NCI-H460 (cell line): ENCODE data around the gene A3GALT2. TPM values are rescaled to one million over a fixed set of nuclear protein-coding genes. Genes with fewer than 3 reads are reported as not detected.

Source experiments
- DNase-seq: peaks from one replicate; pipeline ENCODE4 v3.0.0-alpha.2; 2016; ENCODE audit warnings: low read depth; ENCODE audit errors: extremely low read depth
- polyA plus RNA-seq: library from polyadenylated mRNA; depleted of rRNA; stranded (reverse); fragments of >200 nt; gene quantifications from 2 replicates; pipeline ENCODE4 v1.2.3, GENCODE V29; 2014; cell fraction: nucleus; rRNA removed
- total RNA-seq: library from RNA; depleted of rRNA; stranded (reverse); fragments of >200 nt; shearing (Covaris generic); gene quantifications from 2 replicates; pipeline ENCODE4 v1.2.3, GENCODE V29; 2014; rRNA removed

The A3GALT2 gene
- not detected in 2 replicates for total RNA-seq
- not detected in 2 replicates for polyA plus RNA-seq

- DNase-seq: no peak
These were observed at the start of gene A3GALT2 for GRCh38 chr1:33320619-33321165. Gene A3GALT2 (minus strand): TSS chr1:33321098. CDS start chr1:33321098, 0 bp downstream.

GRCh38 chr1:33370301-33370700 is 49.4 kb upstream of the A3GALT2 start:
- no peak for DNase-seq

- no peak for DNase-seq
These were observed 48.9 kb upstream of the A3GALT2 start for GRCh38 chr1:33369764-33370163.

- DNase-seq: no peak
These were observed 48.2 kb upstream of the A3GALT2 start for GRCh38 chr1:33369081-33369480.

GRCh38 chr1:33368431-33368830 is 47.5 kb upstream of the A3GALT2 start:
- DNase-seq: no peak

- peak; percentile 68 for DNase-seq
These were observed 46.8 kb upstream of the A3GALT2 start for GRCh38 chr1:33367485-33368405.

GRCh38 chr1:33366762-33367484 is 46.0 kb upstream of the A3GALT2 start:
- no peak for DNase-seq

- DNase-seq: no peak
These were observed 44.7 kb upstream of the A3GALT2 start for GRCh38 chr1:33365560-33365997.

GRCh38 chr1:33364565-33364918 is 43.6 kb upstream of the A3GALT2 start:
- no peak for DNase-seq

- no peak for DNase-seq
These were observed 42.6 kb upstream of the A3GALT2 start for GRCh38 chr1:33363470-33363861.

- DNase-seq: no peak
These were observed 42.1 kb upstream of the A3GALT2 start for GRCh38 chr1:33363021-33363420.

- no peak for DNase-seq
These were observed 40.8 kb upstream of the A3GALT2 start for GRCh38 chr1:33361532-33362235.

GRCh38 chr1:33360367-33360766 is 39.5 kb upstream of the A3GALT2 start:
- no peak for DNase-seq

GRCh38 chr1:33359931-33360330 is 39.0 kb upstream of the A3GALT2 start:
- DNase-seq: no peak

- DNase-seq: no peak
These were observed 38.1 kb upstream of the A3GALT2 start for GRCh38 chr1:33358795-33359503.

GRCh38 chr1:33358114-33358794 is 37.4 kb upstream of the A3GALT2 start:
- DNase-seq: no peak

- no peak for DNase-seq
These were observed 36.2 kb upstream of the A3GALT2 start for GRCh38 chr1:33357099-33357498.

GRCh38 chr1:33354707-33355316 is 33.9 kb upstream of the A3GALT2 start:
- no peak for DNase-seq

GRCh38 chr1:33353531-33353930 is 32.6 kb upstream of the A3GALT2 start:
- DNase-seq: no peak
